EH (cell line): ENCODE measurements around the gene C1RL.

ENCODE experiments used
- DNase-seq: peaks from one replicate; pipeline ENCODE4 v3.0.0-alpha.2; 2015; ENCODE audit warnings: low read depth

C1RL gene

GRCh38 chr12:7137908-7138307 is 28.9 kb upstream of the C1RL start:
- DNase-seq, result no peak

- no peak for DNase-seq
Observed at GRCh38 chr12:7136676-7137075, 27.7 kb upstream of the C1RL start.

GRCh38 chr12:7136071-7136470 is 27.1 kb upstream of the C1RL start:
- DNase-seq, result no peak

DNA sequence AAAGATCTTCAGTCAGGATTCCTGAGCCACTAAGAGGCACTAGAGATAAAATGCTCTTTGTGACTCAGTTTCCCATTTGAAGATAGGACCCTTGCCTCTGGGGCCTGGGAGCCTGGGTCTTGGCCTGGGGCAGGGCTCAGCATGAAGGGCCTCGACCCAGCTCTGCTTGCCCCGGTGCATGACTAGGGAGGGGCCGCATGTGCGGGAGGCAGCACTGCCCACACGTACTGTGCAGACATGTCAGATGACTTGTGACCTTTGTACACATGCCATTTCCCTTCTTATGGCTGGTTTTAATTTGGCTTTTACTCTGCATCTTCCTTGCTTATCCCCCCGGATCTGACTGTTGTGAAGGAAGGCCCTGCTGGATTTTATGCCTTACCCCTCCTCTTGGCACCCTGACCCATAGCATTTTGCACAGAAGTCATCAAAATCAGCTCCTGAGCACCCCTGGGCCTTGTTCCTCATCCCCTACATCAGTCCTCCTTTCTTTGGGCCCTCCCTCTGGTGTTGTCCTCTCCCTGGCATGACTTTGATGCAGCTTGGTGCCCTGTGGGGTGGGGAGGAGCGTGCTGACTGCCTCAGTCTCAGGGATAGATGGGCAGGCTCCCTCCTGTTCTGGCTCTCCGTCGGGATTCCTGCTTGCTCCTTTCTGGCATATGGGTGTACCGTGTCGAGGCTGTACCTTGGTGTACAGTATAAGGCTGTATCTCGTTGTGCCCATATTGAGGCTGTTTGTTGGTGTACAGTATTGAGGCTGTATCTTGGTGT is 25.6 kb upstream of the C1RL start:
- no peak for DNase-seq

DNA sequence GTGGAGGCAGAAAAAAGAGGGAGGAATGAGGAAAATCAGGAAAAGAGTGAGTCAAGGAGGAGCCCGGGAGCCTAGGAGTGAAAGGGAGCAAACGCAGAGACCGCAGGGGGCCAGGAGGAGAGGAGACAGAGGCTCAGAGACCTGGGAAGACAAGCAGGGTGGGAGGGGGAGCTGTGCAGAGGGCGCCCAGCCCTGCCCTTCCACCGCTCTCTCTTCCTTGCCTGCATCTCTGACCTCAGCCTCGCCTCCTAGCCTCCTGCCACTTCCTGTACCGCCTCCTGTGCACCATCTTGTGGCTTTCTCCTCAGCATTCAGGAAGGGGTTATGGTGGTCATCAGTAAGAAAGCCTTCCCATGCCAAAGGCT is 22.5 kb upstream of the C1RL start:
- no peak for DNase-seq

- peak; percentile 61 for DNase-seq
Observed at GRCh38 chr12:7130701-7131501, 21.9 kb upstream of the C1RL start.

GRCh38 chr12:7129872-7130691 is 21.1 kb upstream of the C1RL start, which contains the start of gene CLSTN3:
TSS of gene CLSTN3 (plus strand) at chr12:7130371. CDS start at chr12:7130649, 278 bp downstream.
- peak; percentile 68 for DNase-seq

DNA sequence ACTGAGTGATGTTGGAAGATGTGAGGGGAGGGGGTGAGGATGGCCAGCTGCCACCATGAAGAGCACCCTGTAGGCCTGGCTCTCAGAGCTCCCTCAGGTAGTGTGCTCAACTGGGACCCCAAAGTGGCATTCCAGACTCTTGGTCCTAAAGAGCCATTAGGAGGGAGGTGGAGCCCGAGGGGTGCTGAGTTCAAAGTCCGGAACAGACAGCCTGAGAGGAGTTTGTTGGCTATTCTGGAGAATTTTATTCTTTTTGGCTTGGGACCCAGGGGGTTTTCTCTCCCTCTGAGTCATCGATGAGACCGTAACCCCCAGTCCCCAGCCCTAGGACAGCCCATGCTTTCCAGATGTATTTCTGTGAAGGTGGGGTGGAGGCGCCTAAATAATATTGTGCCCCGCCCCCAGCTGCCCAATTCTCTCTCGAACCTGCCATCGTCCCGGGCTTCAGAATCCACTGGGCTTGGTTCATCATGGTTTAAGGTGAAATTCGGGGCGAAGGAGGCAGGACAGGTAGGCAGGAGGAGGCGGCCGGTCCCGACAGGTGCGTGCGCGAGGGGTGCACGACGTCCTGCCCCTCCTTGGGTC is 20.4 kb upstream of the C1RL start:
- DNase-seq, result no peak

- DNase-seq, result no peak
Observed at GRCh38 chr12:7128681-7129286, 19.8 kb upstream of the C1RL start, which contains the start of gene RBP5. TSS of gene RBP5 (minus strand) at chr12:7128889. CDS start at chr12:7128775, 114 bp downstream.

- no peak for DNase-seq
Observed at GRCh38 chr12:7127916-7128626, 19.1 kb upstream of the C1RL start.

- DNase-seq, result no peak
Observed at GRCh38 chr12:7125632-7126227, 16.7 kb upstream of the C1RL start.

DNA sequence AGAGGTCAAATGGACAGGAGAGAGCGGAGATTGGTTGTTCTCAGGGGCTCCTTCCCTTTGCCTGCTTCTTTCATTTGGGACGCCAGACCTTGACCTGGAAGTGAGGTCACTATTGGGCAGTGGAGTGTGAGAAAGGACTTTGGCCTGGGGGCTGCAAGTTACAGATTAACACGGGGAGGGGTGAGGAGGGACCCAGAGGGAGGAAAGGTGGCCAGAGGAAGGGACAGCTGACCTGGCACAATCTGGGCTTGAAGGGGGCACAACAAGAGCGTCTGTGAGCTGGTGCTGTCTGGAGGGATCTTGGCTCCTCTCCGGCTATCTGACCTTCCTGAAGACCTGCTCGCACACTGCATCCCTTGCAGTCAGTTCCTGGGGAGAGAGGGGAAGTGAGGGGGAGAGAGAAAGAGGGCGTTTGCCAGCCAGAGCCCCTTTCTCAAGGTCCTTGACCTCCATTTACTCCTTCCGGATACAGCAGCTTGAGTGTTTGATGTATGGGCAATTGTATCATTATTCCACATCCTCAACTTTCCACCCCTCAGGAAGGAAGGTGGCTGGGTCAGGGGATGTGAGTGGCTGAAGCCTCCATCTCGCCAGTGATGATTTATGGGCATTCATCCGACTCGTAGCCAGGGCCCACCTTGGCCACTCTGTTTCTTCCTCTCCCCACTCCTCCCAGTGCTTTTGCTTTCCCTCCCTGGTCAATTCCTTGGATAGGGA is 14.9 kb upstream of the C1RL start:
- no peak for DNase-seq

GRCh38 chr12:7122811-7123769 is 14.1 kb upstream of the C1RL start:
- DNase-seq, result no peak

- no peak for DNase-seq
Observed at GRCh38 chr12:7121324-7121723, 12.3 kb upstream of the C1RL start.

- DNase-seq, result no peak
Observed at GRCh38 chr12:7120166-7120565, 11.2 kb upstream of the C1RL start.

DNA sequence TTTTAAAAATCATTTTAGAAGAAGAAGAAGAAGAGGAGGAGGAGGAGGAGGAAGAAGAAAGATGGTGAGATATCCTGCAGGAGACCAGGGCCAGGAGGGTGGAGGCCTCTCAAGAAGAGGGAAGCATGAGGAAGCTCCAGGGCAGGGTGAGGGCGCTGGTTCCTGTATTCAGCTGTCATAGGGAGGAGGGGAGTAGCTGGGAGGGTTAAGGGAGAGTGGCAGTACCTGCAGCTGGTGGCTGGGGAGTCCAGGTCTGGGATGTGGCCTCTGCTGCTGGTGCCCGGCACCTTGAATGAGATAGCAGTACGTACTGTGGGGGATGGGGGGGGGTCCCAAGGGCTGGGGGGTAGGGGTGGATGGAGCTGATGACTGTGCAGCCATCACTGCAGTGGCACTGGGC is 9.9 kb upstream of the C1RL start:
- no peak for DNase-seq

- DNase-seq, result no peak
Observed at GRCh38 chr12:7117670-7118069, 8.7 kb upstream of the C1RL start.

DNA sequence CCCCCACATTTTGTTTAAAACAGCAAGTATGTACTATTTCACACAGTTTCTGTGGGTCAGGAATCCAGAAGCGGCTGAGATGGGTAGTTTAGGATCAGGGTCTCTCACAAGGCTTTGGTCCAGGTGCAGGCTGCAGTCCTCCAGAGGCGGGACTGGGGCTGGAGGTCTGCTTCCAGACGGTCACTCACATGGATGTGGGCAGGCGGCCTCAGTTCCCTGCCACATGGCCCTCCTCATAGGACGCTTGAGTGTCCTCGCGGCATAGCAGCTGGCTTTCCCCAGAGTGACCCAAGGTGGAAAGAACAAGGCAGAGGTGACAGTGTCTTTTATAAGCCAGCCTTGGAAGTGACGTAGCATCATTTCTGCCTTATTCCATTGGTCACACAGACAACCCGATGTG is 7.9 kb upstream of the C1RL start:
- DNase-seq, result no peak

- DNase-seq, result no peak
Observed at GRCh38 chr12:7116196-7116595, 7.2 kb upstream of the C1RL start.
